ENCODE results near the gene HDLBP.
A peak's percentile ranks its signal among the peaks of the same experiment; 100 is the strongest.

The HDLBP gene

DNA sequence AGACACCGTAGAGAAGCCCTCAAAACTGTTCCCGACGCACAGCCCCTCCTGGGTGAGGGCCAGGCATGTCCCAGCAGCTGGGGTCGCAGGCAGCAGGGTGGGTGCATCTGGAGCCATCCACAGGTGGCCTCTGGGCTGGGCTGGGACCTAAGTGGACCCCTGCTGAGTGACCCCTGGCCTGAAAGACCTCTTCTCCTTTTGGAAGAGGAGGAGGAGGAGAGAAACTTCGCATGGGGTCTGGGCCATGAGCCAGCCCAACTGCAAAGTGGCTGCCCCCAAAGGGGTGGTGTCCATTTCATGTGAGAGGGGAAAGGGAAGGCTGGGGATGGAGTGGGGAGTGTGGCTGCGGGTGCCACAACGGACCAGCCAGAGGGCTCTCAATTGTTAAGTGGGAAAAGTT, 101.9 kb downstream of the HDLBP start:
- Histone ChIP-seq H4K8ac (ENCODE audit: low read depth, low read length) (no peak overlapping the region), H3K4me3 (ENCODE audit: low read length in 2 of 2) (no peak overlapping the region)
- DNase-seq (ENCODE audit: low spot score) = no peak

DNA sequence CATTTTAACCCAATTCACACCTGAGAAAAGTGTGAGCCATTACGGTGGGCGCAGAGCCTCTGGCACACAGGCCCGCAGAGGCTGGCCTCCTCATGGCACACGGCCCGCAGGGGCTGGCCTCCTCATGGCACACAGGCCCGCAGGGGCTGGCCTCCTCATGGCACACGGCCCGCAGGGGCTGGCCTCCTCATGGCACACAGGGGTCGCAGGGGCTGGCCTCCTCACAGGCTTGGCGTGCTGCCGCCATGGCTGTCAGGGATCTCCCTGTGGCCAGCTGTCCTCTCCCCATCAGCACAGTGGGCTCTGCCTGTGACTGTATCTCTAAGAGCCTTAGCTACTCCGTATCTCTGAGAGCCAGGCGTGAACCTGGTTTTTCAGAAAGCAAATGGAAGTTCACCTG, 102.4 kb downstream of the HDLBP start:
- Histone ChIP-seq H3K4me2 (ENCODE audit: insufficient read depth, low read length, poor library complexity, severe bottlenecking) (peak overlapping the region; percentile 2), H3K9ac (ENCODE audit: low read depth, low read length, poor library complexity) (no peak overlapping the region), H2BK5ac (ENCODE audit: low read length) (no peak overlapping the region), H3K14ac (ENCODE audit: low read length) (no peak overlapping the region), H3K4ac (ENCODE audit: low read length) (no peak overlapping the region), H4K8ac (ENCODE audit: low read depth, low read length) (no peak overlapping the region), H3K27me3 (ENCODE audit: control insufficient read depth in 3 of 3, insufficient read depth in 3 of 3, low read depth in 1 of 3, low read length in 3 of 3) (peaks cover 0 to 26% (median 0%) of the 10 kb centered on the region in 3 experiments), H2BK15ac (ENCODE audit: low read length) (peak overlapping the region; percentile 58), H3K4me3 (ENCODE audit: low read length in 2 of 2) (no peak overlapping the region), H3K79me1 (ENCODE audit: low read depth, low read length) (no peaks in the 10 kb centered on the region), H4K91ac (ENCODE audit: low read depth, low read length, poor library complexity) (no peak overlapping the region), H3K9me3 (replicated peaks in 1 of 2; ENCODE audit: control insufficient read depth in 2 of 2, insufficient read depth in 1 of 2, low read depth in 1 of 2, low read length in 2 of 2) (no peaks in the 10 kb centered on the region), H2BK12ac (ENCODE audit: low read length) (peak overlapping the region; percentile 94), H3K36me3 (replicated peaks in 1 of 2; ENCODE audit: control insufficient read depth in 2 of 2, insufficient read depth in 2 of 2, low read length in 2 of 2) (no peaks in the 10 kb centered on the region), H2BK120ac (ENCODE audit: low read depth, low read length) (no peak overlapping the region), H3K18ac (ENCODE audit: low read length) (peak overlapping the region; percentile 13), H3K23ac (ENCODE audit: low read depth, low read length, poor library complexity) (peak overlapping the region; percentile 80), H3K4me1 (ENCODE audit: control insufficient read depth in 2 of 2, insufficient read depth in 1 of 2, low read depth in 1 of 2, low read length in 2 of 2) (peaks cover 0 to 17% of the 10 kb centered on the region in 2 donors), H3K27ac (replicated peaks; ENCODE audit: low read length) (no peak overlapping the region), H2AK5ac (ENCODE audit: low read depth, low read length) (peak overlapping the region; percentile 97), H2AFZ (ENCODE audit: low read length) (no peak overlapping the region)
- no CpG with 5 or more reads among the region's 13 CpGs for WGBS, 2 donors (ENCODE audit: extremely low coverage in 2 of 2, insufficient read length in 2 of 2, insufficient replicate concordance in 1 of 2)
- no peak for DNase-seq (ENCODE audit: low spot score)

More for the DNA sequence above, 101.9 kb downstream of the HDLBP start:
- Histone ChIP-seq H2BK120ac (ENCODE audit: low read depth, low read length) (no peak overlapping the region), H3K4me2 (ENCODE audit: insufficient read depth, low read length, poor library complexity, severe bottlenecking) (no peak overlapping the region), H3K27ac (replicated peaks; ENCODE audit: low read length) (no peak overlapping the region), H2AK5ac (ENCODE audit: low read depth, low read length) (peak overlapping the region; percentile 97), H2BK12ac (ENCODE audit: low read length) (no peak overlapping the region), H3K4me1 (ENCODE audit: control insufficient read depth in 2 of 2, insufficient read depth in 1 of 2, low read depth in 1 of 2, low read length in 2 of 2) (peaks cover 0 to 17% of the 10 kb centered on the region in 2 donors), H3K14ac (ENCODE audit: low read length) (no peak overlapping the region), H3K36me3 (replicated peaks in 1 of 2; ENCODE audit: control insufficient read depth in 2 of 2, insufficient read depth in 2 of 2, low read length in 2 of 2) (no peaks in the 10 kb centered on the region), H4K91ac (ENCODE audit: low read depth, low read length, poor library complexity) (no peak overlapping the region), H2AFZ (ENCODE audit: low read length) (no peak overlapping the region), H2BK5ac (ENCODE audit: low read length) (no peak overlapping the region), H3K23ac (ENCODE audit: low read depth, low read length, poor library complexity) (no peak overlapping the region), H3K9ac (ENCODE audit: low read depth, low read length, poor library complexity) (no peak overlapping the region), H3K9me3 (replicated peaks in 1 of 2; ENCODE audit: control insufficient read depth in 2 of 2, insufficient read depth in 1 of 2, low read depth in 1 of 2, low read length in 2 of 2) (no peaks in the 10 kb centered on the region), H3K18ac (ENCODE audit: low read length) (peak overlapping the region; percentile 44), H3K27me3 (ENCODE audit: control insufficient read depth in 3 of 3, insufficient read depth in 3 of 3, low read depth in 1 of 3, low read length in 3 of 3) (peaks cover 0 to 26% (median 0%) of the 10 kb centered on the region in 3 experiments), H3K79me1 (ENCODE audit: low read depth, low read length) (no peaks in the 10 kb centered on the region), H2BK15ac (ENCODE audit: low read length) (no peak overlapping the region), H3K4ac (ENCODE audit: low read length) (no peak overlapping the region)
- WGBS, 2 donors (ENCODE audit: extremely low coverage in 2 of 2, insufficient read length in 2 of 2, insufficient replicate concordance in 1 of 2) = no CpG with 5 or more reads among the region's 7 CpGs

DNA sequence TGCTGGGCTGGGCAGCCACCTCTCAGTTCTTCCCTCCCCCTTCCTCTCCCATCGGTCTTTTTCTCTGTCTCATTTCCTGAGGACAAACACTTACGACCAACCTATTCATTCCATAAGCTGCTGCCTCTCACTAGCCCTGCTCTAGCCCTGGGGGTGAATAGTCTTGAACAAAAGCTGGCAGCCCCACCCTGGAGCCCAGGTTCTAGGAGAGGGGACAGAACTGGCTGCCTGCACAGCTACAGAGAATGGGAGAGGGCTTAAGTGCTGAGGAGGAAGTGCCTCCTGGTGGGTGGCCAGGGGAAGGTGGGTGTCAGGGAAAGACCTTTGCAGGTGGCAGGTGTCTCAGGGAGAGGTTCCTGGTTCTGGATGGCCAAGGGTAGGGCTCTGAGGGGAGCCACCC, 104.2 kb downstream of the HDLBP start:
- Histone ChIP-seq H4K8ac (ENCODE audit: low read depth, low read length) (no peak overlapping the region), H3K79me1 (ENCODE audit: low read depth, low read length) (no peaks in the 10 kb centered on the region), H3K9me3 (replicated peaks in 1 of 2; ENCODE audit: control insufficient read depth in 2 of 2, insufficient read depth in 1 of 2, low read depth in 1 of 2, low read length in 2 of 2) (no peaks in the 10 kb centered on the region), H3K36me3 (replicated peaks in 1 of 2; ENCODE audit: control insufficient read depth in 2 of 2, insufficient read depth in 2 of 2, low read length in 2 of 2) (no peaks in the 10 kb centered on the region), H2BK12ac (ENCODE audit: low read length) (peak overlapping the region; percentile 1), H3K23ac (ENCODE audit: low read depth, low read length, poor library complexity) (no peak overlapping the region), H3K4me3 (ENCODE audit: low read length in 2 of 2) (no peak overlapping the region), H3K27ac (replicated peaks; ENCODE audit: low read length) (no peak overlapping the region), H3K27me3 (ENCODE audit: control insufficient read depth in 3 of 3, insufficient read depth in 3 of 3, low read depth in 1 of 3, low read length in 3 of 3) (peaks cover 0 to 27% (median 0%) of the 10 kb centered on the region in 3 experiments), H3K4ac (ENCODE audit: low read length) (no peak overlapping the region), H2BK15ac (ENCODE audit: low read length) (no peak overlapping the region), H2BK120ac (ENCODE audit: low read depth, low read length) (no peak overlapping the region), H3K4me2 (ENCODE audit: insufficient read depth, low read length, poor library complexity, severe bottlenecking) (no peak overlapping the region), H2AK5ac (ENCODE audit: low read depth, low read length) (peak overlapping the region; percentile 84), H3K18ac (ENCODE audit: low read length) (peak overlapping the region; percentile 66), H3K9ac (ENCODE audit: low read depth, low read length, poor library complexity) (no peak overlapping the region), H2BK5ac (ENCODE audit: low read length) (peak overlapping the region; percentile 35), H2AFZ (ENCODE audit: low read length) (no peak overlapping the region), H3K14ac (ENCODE audit: low read length) (no peak overlapping the region), H4K91ac (ENCODE audit: low read depth, low read length, poor library complexity) (no peak overlapping the region), H3K4me1 (ENCODE audit: control insufficient read depth in 2 of 2, insufficient read depth in 1 of 2, low read depth in 1 of 2, low read length in 2 of 2) (peaks cover 0 to 14% of the 10 kb centered on the region in 2 donors)
- WGBS, 2 donors (ENCODE audit: extremely low coverage in 2 of 2, insufficient read length in 2 of 2, insufficient replicate concordance in 1 of 2) = no CpG with 5 or more reads among the region's 2 CpGs
- no peak for DNase-seq (ENCODE audit: low spot score)

DNA sequence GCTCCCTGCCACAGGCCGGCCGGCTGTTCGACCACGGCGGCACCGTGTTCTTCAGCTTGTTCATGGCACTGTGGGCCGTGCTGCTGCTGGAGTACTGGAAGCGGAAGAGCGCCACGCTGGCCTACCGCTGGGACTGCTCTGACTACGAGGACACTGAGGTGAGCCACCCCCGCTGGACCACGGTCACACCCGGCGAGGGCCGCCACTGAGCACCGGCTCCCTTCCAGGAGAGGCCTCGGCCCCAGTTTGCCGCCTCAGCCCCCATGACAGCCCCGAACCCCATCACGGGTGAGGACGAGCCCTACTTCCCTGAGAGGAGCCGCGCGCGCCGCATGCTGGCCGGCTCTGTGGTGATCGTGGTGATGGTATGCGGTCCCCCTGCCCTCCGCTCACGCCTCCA, 106.2 kb downstream of the HDLBP start:
- Histone ChIP-seq H2BK120ac (ENCODE audit: low read depth, low read length) (no peak overlapping the region), H3K4ac (ENCODE audit: low read length) (no peak overlapping the region), H2AFZ (ENCODE audit: low read length) (no peak overlapping the region), H3K27ac (replicated peaks; ENCODE audit: low read length) (no peak overlapping the region), H3K4me3 (ENCODE audit: low read length in 2 of 2) (no peak overlapping the region), H4K91ac (ENCODE audit: low read depth, low read length, poor library complexity) (no peak overlapping the region), H3K79me1 (ENCODE audit: low read depth, low read length) (peaks cover 2% of the 10 kb centered on the region), H2AK5ac (ENCODE audit: low read depth, low read length) (peak overlapping the region; percentile 95), H3K9ac (ENCODE audit: low read depth, low read length, poor library complexity) (no peak overlapping the region), H3K14ac (ENCODE audit: low read length) (peak overlapping the region; percentile 21), H3K18ac (ENCODE audit: low read length) (peak overlapping the region; percentile 83), H3K23ac (ENCODE audit: low read depth, low read length, poor library complexity) (peak overlapping the region; percentile 43), H3K9me3 (replicated peaks in 1 of 2; ENCODE audit: control insufficient read depth in 2 of 2, insufficient read depth in 1 of 2, low read depth in 1 of 2, low read length in 2 of 2) (no peaks in the 10 kb centered on the region), H2BK15ac (ENCODE audit: low read length) (peak overlapping the region; percentile 99), H3K27me3 (ENCODE audit: control insufficient read depth in 3 of 3, insufficient read depth in 3 of 3, low read depth in 1 of 3, low read length in 3 of 3) (peaks cover 0 to 19% (median 0%) of the 10 kb centered on the region in 3 experiments), H3K4me2 (ENCODE audit: insufficient read depth, low read length, poor library complexity, severe bottlenecking) (no peak overlapping the region), H3K4me1 (ENCODE audit: control insufficient read depth in 2 of 2, insufficient read depth in 1 of 2, low read depth in 1 of 2, low read length in 2 of 2) (peaks cover 0 to 7% of the 10 kb centered on the region in 2 donors), H2BK12ac (ENCODE audit: low read length) (no peak overlapping the region), H3K36me3 (replicated peaks in 1 of 2; ENCODE audit: control insufficient read depth in 2 of 2, insufficient read depth in 2 of 2, low read length in 2 of 2) (no peaks in the 10 kb centered on the region), H4K8ac (ENCODE audit: low read depth, low read length) (peak overlapping the region; percentile 82), H2BK5ac (ENCODE audit: low read length) (no peak overlapping the region)
- no CpG with 5 or more reads among the region's 33 CpGs for WGBS, 2 donors (ENCODE audit: extremely low coverage in 2 of 2, insufficient read length in 2 of 2, insufficient replicate concordance in 1 of 2)
- DNase-seq (ENCODE audit: low spot score) = no peak
